Camera-type eye (tissue), 1 donor: ENCODE data around the gene TRIM42. TPM values are rescaled to one million over a fixed set of nuclear protein-coding genes. Genes with fewer than 3 reads are reported as not detected.

ENCODE experiments used
- total RNA-seq: library from RNA; depleted of rRNA; stranded (reverse); fragments of >200 nt; gene quantifications from one replicate; pipeline ENCODE4 v1.2.3, GENCODE V29; 2014

The TRIM42 gene
- not detected for total RNA-seq

GRCh38 chr3:140677764-140678163, at the start of gene TRIM42:
Gene TRIM42, plus strand, starts transcription at chr3:140678064. Its CDS starts 166 bp downstream, at chr3:140678230.

